ENCODE measurements around the gene TBC1D22A. TPM values are rescaled to one million over a fixed set of nuclear protein-coding genes. Genes with fewer than 3 reads are reported as not detected.

TBC1D22A gene
- total and polyA plus RNA-seq, 10 of the 15 experiments (the other 5 are each of a cell fraction or from before 2014, with no cell fraction given): 0.63 to 44.7 (median 27.4) TPM

DNA sequence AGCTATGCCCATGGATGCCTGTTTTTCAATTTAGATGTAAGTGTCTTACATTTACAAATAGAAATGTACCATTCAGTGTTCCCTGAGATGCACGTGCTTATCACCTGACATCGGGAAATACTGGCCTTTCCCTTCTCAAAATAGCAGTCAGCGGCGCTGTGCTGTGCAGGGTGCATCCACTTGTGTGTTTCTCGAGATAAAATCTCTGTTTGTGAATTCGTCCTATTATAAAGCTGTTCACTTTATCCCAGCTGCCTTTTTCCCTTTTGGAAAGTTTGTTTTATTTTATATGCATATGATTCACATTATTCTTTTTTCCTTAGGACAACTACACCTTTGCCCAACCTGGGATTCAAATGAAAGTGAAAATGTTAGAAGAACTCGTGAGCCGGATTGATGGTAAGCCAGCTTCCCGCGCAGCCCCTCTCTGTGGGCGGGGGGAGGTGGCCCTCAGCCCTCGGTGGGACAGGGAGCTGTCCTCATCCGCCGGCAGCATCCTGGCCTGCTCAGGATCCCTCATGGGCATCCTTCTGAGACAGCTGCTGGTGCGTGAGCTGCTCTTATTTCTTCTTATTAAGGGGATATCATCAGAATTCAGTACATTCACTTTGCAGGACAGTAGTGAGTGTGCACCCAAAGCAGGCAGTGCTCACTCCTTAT lies 235.0 kb downstream of the TBC1D22A start:
- FAIRE-seq (no peak), ATAC-seq (no peak), DNase-seq (ENCODE audit: low read depth, low spot score) (no peak)
- Histone ChIP-seq H3K27me3 (replicated peaks in 1 of 2; ENCODE audit: control insufficient read depth in 2 of 2, insufficient read depth in 2 of 2, low read length in 1 of 2) (no peaks in the 10 kb centered on the region), H3K36me3 (ENCODE audit: control insufficient read depth in 2 of 2, insufficient read depth in 2 of 2, low read length in 1 of 2) (peaks cover 10 to 14% of the 10 kb centered on the region in 2 experiments), H3K4me2 (ENCODE audit: control insufficient read depth, insufficient read depth) (no peak overlapping the region), H3K9me3 (replicated peaks; ENCODE audit: control insufficient read depth, insufficient read depth, low read length) (no peaks in the 10 kb centered on the region), H3K4me1 (ENCODE audit: control insufficient read depth, insufficient read depth, low read length) (peaks cover 9% of the 10 kb centered on the region), H3K79me2 (ENCODE audit: control insufficient read depth, insufficient read depth, low read length) (no peaks in the 10 kb centered on the region; the same call in 1 of the 2 replicates), H3K4me3 (no peak overlapping the region), H3K9ac (ENCODE audit: control insufficient read depth, insufficient read depth, low read length) (no peak overlapping the region), H4K20me1 (ENCODE audit: control insufficient read depth, insufficient read depth) (no peaks in the 10 kb centered on the region), H2AFZ (ENCODE audit: control insufficient read depth, low read depth, low read length) (no peak overlapping the region), H3K27ac (ENCODE audit: control insufficient read depth, insufficient read depth) (no peak overlapping the region)
- POLR2A ChIA-PET: no interaction called here
- WGBS (ENCODE audit: insufficient coverage, insufficient replicate concordance, low lambda C conversion rate, missing lambda C conversion rate): 92% methylated on average over 15 of the region's 15 CpGs
- intact Hi-C loops (cut with micrococcal nuclease; ENCODE audit: unreplicated experiment): no loop called here
- SMC1A ChIA-PET (ENCODE audit: uncharacterized antibody, unreplicated experiment): no interaction called here
- in situ Hi-C loops (cut with MboI): no loop called here
- CTCF ChIA-PET: no interaction called here
- RAD21 ChIA-PET (ENCODE audit: unreplicated experiment): no interaction called here
- BruUV-seq (replicated peaks): no TSS peak
- TF ChIP-seq ZNF217 (IDR thresholded peaks at IDR 0.05) (no peak), SPI1 (IDR thresholded peaks at IDR 0.05; ENCODE audit: borderline replicate concordance, insufficient read depth, low read depth, low read length) (no peak), MAX (IDR thresholded peaks at IDR 0.05; ENCODE audit: low read depth, low read length) (no peak), IRF5 (IDR thresholded peaks at IDR 0.05; ENCODE audit: borderline replicate concordance) (no peak), E2F8 (IDR thresholded peaks at IDR 0.05; ENCODE audit: low read depth, partially characterized antibody) (no peak), HDGF (IDR thresholded peaks at IDR 0.05) (no peak), EZH2 (IDR thresholded peaks at IDR 0.05; ENCODE audit: borderline replicate concordance, control insufficient read depth, low read depth, low read length) (no peak), ATF7 (IDR thresholded peaks at IDR 0.05; ENCODE audit: low read depth) (no peak), CBX3 (IDR thresholded peaks at IDR 0.05; ENCODE audit: borderline replicate concordance, low read depth) (no peak), MYB (IDR thresholded peaks at IDR 0.05; ENCODE audit: borderline replicate concordance, low read depth, low read length) (no peak), IKZF2 (IDR thresholded peaks at IDR 0.05) (no peak), MEF2A (IDR thresholded peaks at IDR 0.05; ENCODE audit: insufficient read depth, low read depth, low read length) (no peak), SIN3A (IDR thresholded peaks at IDR 0.05; ENCODE audit: low read depth, low read length) (no peak), TAF1 (IDR thresholded peaks at IDR 0.05; ENCODE audit: borderline replicate concordance, low read depth, low read length) (no peak), HDAC2 (IDR thresholded peaks at IDR 0.05) (no peak), NFYB (IDR thresholded peaks at IDR 0.05; ENCODE audit: insufficient read depth, low read depth, low read length) (no peak), ASH2L (IDR thresholded peaks at IDR 0.05; ENCODE audit: borderline replicate concordance, low read depth) (no peak), ZBED1 (IDR thresholded peaks at IDR 0.05; ENCODE audit: borderline replicate concordance) (no peak)

Data from GM12878 (cell line).